Measurements from ENCODE around the gene NKAIN2.

GRCh38 chr6:124355146-124355545 is 551.5 kb downstream of the NKAIN2 start:
- no peak for TF ChIP-seq POLR2A (IDR thresholded peaks at IDR 0.05)
- TF ChIP-seq, protein P1, sequence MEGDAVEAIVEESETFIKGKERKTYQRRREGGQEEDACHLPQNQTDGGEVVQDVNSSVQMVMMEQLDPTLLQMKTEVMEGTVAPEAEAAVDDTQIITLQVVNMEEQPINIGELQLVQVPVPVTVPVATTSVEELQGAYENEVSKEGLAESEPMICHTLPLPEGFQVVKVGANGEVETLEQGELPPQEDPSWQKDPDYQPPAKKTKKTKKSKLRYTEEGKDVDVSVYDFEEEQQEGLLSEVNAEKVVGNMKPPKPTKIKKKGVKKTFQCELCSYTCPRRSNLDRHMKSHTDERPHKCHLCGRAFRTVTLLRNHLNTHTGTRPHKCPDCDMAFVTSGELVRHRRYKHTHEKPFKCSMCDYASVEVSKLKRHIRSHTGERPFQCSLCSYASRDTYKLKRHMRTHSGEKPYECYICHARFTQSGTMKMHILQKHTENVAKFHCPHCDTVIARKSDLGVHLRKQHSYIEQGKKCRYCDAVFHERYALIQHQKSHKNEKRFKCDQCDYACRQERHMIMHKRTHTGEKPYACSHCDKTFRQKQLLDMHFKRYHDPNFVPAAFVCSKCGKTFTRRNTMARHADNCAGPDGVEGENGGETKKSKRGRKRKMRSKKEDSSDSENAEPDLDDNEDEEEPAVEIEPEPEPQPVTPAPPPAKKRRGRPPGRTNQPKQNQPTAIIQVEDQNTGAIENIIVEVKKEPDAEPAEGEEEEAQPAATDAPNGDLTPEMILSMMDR (IDR thresholded peaks at IDR 0.05 in 4 of 5, conservative IDR thresholded peaks at IDR 0.05 in 1 of 5) = no peak
